Measurements from ENCODE around the gene BICDL2.
"Not testable (repeated sequence)": the region's sequence is repeated elsewhere in the genome, so short reads cannot be mapped to it uniquely, and the experiment has no call there.

The BICDL2 gene

DNA sequence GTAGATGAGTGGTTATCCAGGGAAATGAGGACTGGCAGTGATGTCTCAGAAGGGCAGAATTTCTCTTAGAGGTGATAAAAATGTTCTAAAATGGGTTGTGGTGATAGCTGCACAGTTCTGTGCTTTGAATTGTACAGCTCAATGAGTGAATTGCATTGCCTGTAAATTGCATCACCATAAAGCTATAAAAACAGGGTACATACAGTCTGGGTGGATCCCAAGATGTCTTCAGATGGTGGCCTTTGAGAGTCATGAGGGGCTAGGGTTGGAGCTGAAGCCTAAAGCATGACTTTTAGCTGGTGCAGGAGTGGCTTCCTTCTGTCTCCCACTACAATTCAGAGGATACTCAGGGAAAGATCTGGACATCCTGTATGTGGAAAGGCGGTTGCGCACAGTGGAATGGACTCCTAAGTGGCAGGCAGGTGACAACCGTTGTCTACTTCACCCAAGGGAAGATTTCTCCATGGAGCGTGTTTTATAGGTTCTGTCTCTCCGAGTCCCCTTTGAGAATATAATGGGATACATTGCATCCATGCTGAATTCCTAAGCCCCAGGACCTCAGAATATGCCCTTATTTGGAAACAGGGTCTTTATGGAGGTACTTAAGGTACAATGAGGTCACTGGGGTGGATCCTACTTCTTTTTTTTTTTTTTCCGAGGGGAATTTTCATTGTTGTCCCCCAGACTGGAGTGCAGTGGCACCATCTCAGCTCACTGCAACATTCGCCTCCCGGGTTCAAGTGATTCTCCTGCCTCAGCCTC is 27.1 kb upstream of the BICDL2 start:
- no peak for DNase-seq

DNA sequence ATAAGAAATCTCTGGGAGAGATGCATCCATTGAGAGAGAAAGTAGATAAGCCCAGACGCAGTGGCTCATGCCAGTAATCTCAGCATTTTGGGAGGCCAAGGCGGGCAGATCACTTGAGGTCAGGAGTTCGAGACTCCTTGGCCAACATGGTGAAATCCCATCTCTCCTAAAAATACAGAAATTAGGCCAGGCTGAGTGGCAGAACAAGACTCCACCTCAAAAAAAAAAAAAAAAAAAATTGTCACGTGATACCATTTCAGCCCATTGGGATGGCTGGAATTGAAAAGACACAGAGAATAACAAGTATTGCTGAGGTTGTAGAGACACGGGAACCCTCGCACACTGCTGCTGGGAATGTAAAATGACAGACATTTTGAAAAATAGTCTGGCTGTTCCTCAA is 25.8 kb upstream of the BICDL2 start:
- DNase-seq, result no peak

DNA sequence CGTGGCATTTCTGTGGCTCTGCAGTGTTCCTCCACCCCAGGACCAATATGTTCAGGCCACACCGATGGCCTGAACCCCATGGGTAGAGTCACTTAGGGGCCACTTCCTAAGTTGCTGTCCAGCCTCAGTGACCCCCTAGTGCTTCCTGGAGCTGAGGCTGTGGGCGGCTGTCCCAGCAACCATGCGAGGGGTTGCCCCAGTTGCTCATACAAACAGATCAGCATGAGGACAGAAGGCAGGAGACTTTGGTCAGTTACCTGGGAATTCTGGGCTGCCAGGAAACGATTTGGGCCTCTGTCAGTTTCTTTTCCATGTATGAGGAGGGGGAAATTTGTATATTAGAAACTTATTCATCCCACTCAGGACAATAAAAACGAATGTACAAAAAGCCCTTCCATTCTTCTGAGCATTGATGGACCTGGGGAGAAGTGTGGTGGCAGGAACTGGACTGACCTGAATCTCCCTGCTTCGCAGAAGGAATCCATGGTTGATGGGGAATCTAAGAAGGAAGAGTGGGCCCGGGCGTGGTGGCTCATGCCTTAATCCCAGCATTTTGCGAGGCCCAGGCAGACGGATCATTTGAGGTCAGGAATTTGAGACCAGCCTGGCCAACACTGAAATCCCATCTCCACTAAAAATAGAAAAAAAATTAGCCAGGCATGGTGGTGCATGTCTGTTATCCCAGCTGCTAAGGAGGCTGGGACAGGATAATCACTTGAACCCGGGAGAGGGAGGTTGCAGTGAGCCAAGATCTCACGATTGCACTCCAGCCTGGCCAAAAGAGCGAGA is 23.8 kb upstream of the BICDL2 start:
- no peak for DNase-seq

DNA sequence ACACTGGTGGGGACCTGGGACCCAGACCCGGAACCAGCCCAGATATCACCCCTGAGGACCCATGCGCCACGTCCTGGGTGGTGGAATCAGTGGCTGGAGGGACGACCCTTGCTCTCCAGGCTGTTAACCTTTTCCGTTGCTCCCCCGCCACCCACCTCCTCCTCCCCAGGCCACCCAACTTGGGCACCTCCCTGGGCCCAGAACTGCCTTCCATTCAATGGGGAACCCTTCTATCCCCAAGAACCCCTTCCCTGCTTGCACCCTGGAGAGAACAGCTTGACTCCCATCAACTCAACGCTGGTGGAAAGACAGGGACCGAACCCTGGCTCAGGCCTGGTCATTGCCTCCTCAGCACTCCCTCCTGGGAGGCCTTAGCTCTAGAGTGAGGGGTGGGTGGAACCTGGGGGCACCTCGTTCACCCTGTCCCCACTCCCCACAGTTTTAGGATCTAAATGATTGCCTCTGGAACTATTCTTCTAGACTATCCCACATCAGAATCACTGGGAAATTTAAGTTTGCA is 23.0 kb upstream of the BICDL2 start:
- no peak for DNase-seq

- no peak for DNase-seq
These were observed 22.4 kb upstream of the BICDL2 start for GRCh38 chr16:3059041-3059722.

DNA sequence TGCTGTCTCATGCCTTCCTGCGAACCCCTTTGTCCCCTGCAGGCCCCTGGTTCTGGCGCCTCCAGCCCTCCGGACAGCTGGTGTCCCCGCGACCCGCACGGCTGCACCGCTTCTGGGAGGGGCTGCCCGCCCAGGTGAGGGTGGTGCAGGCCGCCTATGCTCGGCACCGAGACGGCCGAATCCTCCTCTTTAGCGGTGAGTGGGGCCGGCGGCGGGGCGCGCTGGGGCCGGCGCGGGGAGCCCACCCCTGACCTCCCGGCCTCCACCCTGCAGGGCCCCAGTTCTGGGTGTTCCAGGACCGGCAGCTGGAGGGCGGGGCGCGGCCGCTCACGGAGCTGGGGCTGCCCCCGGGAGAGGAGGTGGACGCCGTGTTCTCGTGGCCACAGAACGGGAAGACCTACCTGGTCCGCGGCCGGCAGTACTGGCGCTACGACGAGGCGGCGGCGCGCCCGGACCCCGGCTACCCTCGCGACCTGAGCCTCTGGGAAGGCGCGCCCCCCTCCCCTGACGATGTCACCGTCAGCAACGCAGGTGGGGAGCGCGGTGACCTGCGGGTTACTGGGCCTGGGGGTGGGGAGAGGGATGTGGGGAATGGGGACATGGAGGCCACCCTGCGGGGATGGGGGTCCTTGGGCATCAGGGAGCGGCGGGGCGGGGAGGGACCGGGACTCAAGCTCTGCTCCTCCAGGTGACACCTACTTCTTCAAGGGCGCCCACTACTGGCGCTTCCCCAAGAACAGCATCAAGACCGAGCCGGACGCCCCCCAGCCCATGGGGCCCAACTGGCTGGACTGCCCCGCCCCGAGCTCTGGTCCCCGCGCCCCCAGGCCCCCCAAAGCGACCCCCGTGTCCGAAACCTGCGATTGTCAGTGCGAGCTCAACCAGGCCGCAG is 21.6 kb upstream of the BICDL2 start:
- no peak for DNase-seq

DNA sequence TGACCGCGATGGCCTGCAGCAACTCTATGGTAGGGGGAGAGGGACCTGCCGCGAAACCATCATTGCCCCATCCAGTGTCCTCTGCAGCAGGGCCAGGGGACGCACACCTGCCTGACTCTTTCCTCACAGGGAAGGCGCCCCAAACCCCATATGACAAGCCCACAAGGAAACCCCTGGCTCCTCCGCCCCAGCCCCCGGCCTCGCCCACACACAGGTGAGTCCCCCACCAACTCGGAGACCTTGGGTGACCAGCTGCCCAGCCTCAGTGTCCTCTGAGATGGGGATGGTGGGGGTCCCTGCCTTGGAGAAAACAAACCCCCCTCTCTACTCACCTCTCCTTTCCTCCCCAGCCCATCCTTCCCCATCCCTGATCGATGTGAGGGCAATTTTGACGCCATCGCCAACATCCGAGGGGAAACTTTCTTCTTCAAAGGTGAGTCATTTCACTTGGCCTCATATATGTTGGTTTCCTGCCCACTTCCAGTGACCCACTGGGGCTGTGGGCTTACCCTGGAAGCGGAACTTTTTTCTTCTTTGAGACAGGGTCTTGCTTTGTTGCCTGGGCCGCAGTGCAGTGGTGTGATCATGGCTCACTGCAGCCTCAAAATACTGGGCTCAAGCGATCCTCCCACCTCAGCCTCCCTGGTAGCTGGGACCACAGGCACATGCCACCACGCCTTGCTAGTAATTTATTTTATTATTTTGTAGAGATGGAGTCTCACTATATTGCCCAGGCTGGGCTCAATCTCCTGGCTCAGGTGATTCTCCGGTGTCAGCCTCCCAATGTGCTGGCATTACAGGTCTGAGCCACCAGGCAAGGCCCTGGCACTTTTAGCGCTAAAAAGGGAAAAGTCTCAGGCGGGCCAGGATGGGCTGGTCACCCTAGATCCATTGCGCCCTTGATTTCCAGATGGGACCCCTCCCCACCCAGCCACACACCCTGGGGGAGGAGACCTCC is 20.7 kb upstream of the BICDL2 start:
- no peak for DNase-seq

DNA sequence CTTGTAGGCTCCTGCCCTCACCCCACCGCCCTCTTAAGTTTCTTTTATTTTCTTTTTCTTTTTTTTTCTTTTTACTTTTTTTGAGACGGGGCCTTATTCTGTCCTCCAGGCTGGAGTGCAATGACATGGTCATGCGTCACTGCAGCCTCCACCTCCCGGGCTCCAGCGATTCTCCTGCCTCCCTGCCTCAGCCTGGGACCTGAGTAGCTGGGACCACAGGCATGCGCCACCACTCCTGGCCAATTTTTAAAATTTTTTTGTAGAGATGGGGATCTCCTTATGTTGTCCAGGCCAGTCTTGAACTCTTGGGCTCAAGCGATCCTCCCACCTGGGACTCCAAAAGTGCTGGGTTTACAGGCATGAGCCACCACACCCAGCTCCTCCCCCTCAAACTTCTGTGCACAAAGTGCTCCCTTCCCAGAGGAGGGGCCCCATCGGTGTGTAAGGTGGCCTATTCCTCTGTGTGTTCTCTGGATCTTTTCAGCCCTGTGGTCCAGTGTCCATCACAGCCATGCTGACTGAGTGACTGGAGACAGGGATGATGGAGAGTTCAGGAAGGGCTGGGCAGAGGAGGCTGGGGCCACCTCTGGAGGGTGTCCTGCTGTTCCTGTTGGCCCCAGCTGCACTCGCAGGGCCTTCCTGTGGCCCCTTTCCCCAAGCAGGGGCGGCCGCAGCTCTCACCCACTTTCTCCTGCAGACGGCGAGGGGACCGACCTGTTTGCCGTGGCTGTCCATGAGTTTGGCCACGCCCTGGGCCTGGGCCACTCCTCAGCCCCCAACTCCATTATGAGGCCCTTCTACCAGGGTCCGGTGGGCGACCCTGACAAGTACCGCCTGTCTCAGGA is 19.8 kb upstream of the BICDL2 start:
- no peak for DNase-seq

DNA sequence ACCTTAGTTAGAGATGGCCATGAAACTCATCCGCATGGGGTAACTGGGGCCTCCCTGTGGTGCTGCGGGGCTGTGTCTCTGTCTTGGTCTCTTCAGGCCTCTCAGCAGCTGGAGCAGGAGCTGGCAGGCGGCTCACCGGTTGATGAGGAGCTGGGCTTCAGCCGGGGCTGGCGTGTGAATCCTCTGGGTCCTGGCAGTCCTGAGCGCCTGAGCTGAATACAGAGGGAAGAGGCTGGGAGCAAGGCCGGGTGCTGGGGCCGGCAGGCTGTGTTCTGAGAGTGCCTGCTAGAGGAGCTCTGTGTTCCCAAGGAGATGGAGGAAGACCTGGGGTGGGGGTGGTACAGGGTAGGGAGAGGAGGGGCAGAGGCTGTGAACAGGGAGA is 19.0 kb upstream of the BICDL2 start:
- DNase-seq, result not testable (repeated sequence)

DNA sequence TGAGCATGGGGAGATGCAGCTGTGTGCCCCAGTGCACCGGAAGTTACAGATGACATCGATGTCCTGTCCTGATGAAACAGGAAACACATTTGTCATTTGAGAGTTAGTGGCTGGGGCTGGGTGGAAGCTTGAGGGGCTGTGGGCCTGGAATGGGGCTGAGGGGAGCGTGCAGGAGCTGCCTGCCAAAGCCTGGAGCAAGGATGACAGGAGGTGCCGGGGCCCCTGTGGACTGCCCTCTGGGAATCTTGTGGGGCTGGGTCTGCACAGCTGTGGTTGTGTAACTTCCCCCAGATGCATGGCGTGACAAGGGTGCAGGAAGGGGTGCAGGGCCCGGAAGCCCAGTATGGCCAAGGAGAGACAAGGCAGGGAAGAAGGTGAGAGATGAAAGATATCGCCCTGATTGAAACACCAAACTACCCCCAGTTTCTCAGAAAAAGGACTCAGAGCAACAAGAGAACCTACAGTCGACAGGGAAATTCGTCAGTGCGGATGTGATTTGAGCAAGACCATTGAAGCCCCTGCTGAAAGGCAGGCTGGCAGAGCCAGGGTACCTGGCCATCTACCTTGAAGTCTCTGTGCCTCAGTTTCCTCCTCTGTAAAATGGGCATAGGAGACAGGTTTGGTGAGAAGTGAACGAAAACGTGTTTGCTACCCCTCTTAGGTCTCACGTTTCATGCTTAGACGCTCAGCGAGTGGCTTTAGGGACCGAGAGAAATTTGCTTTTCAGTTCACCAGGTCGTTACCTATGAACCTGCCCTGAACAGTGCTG is 18.4 kb upstream of the BICDL2 start:
- no peak for DNase-seq

DNA sequence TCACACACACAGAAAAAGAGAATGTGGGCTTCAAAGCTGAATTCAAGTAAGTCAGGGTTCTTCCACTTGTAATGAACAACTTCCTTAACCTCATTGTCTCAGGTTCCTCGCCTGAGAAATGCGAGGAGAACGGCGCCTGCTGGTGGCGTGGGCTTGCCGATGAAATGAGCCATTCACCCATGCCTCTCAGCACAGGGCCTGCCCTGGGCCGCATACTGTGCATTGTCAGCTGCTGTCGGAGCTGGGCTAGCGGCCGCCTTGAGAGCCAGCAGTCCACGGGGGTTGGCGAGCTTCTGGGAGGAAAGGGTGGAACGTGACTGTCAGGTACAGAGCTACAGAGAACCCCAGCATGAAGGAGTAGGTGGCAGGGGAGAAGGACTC is 16.6 kb upstream of the BICDL2 start:
- DNase-seq, result not testable (repeated sequence)

- DNase-seq, result not testable (repeated sequence)
These were observed 16.0 kb upstream of the BICDL2 start for GRCh38 chr16:3052571-3053329.

- no peak for DNase-seq
These were observed 14.8 kb upstream of the BICDL2 start for GRCh38 chr16:3051494-3051893.

DNA sequence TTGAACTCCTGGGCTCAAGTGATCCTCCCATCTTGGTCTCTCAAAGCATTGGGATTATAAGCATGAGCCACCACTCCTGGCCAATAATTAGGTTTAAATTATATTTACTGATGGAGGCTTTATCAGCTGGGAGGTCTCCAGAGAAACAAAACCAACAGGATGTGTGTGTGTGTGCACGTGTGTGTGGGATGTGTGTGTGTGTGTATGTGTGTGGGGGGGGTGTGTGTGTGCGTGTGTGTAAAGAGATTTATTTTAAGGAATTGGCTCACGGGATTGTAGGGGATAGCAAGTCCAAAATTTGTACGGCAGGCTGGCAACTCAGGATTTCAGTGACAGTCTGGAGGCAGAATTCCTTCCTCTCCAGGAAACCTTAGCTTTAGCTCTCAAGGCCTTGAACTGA is 14.3 kb upstream of the BICDL2 start:
- no peak for DNase-seq

- no peak for DNase-seq
These were observed 13.7 kb upstream of the BICDL2 start for GRCh38 chr16:3050487-3050886.

GRCh38 chr16:3049921-3050481 is 13.3 kb upstream of the BICDL2 start:
- no peak for DNase-seq

DNA sequence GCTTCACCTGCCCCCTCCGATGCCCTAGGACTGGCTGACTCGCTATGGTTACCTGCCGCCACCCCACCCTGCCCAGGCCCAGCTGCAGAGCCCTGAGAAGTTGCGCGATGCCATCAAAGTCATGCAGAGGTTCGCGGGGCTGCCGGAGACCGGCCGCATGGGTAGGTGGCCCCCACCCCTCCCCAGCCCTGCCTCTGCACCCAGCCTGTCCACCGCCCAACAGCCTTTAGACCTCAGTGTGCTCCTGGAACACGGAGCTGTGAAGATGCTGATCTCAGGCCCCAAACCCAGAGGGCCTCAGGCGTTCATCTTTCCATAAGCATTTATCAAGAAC is 10.6 kb upstream of the BICDL2 start:
- no peak for DNase-seq

DNA sequence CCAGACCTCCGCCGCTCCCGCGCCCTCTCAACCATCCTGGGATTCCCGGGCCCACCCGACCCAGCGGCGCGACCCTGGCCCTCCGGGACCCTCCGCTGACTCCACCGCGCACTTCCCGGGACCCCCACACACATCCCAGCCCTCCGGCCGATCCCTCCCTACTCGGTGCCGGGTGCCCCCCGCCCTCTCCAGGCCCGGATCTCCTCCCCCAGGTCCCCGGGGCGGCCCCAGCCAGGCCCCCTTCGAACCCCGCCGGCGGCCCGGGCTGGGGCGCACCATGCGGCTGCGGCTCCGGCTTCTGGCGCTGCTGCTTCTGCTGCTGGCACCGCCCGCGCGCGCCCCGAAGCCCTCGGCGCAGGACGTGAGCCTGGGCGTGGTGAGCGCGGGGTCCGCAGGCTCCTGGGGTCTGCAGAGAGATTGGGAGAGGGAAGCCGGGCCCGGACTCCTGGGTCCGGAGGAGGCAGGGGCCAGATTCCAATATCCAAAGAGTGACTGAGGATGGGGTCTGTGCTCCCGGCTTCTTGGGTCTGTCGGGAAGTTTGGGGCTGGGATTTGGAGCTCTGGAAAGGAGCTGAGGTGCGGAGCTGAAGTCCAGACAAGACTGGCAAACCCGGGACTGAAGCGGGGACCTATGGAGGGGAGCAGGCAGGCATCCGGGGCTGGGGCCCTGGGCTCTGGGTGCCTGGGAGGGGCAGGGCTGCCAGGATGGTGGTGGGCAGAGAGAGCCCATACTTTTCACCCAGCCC is 10.1 kb upstream of the BICDL2 start:
- no peak for DNase-seq
